ENCODE measurements around the gene ZBTB16.

Gene ZBTB16

GRCh38 chr11:114116800-114117199 lies 57.3 kb downstream of the ZBTB16 start:
- DNase-seq (ENCODE audit: low spot score), result no peak

GRCh38 chr11:114120606-114121005 lies 61.1 kb downstream of the ZBTB16 start:
- no peak for DNase-seq (ENCODE audit: low spot score)
- TF ChIP-seq CTCF (IDR thresholded peaks at IDR 0.05; ENCODE audit: extremely low read depth, missing control alignments), result no peak

More at GRCh38 chr11:114116800-114117199, 57.3 kb downstream of the ZBTB16 start:
- no peak for TF ChIP-seq CTCF (IDR thresholded peaks at IDR 0.05; ENCODE audit: extremely low read depth, missing control alignments)

- no peak for TF ChIP-seq CTCF (IDR thresholded peaks at IDR 0.05; ENCODE audit: extremely low read depth, missing control alignments)
- DNase-seq (ENCODE audit: low spot score), result no peak
Measured at GRCh38 chr11:114121138-114121537, 61.6 kb downstream of the ZBTB16 start.

GRCh38 chr11:114121804-114122504 lies 62.4 kb downstream of the ZBTB16 start:
- DNase-seq (ENCODE audit: low spot score), result no peak
- no peak for TF ChIP-seq CTCF (IDR thresholded peaks at IDR 0.05; ENCODE audit: extremely low read depth, missing control alignments)

GRCh38 chr11:114122686-114123085 lies 63.2 kb downstream of the ZBTB16 start:
- DNase-seq (ENCODE audit: low spot score), result no peak
- no peak for TF ChIP-seq CTCF (IDR thresholded peaks at IDR 0.05; ENCODE audit: extremely low read depth, missing control alignments)

GRCh38 chr11:114123692-114124330 lies 64.3 kb downstream of the ZBTB16 start:
- DNase-seq (ENCODE audit: low spot score), result no peak
- no peak for TF ChIP-seq CTCF (IDR thresholded peaks at IDR 0.05; ENCODE audit: extremely low read depth, missing control alignments)

- no peak for DNase-seq (ENCODE audit: low spot score)
- TF ChIP-seq CTCF (IDR thresholded peaks at IDR 0.05; ENCODE audit: extremely low read depth, missing control alignments), result no peak
Measured at GRCh38 chr11:114124601-114125144, 65.2 kb downstream of the ZBTB16 start.
